Tibial nerve (tissue), 3 donors: Measurements from ENCODE around the gene PTPRC.

Experiments
- POLR2A ChIP-seq, 2 donors: fragments of 450-650 bp; IDR thresholded peaks; one replicate each; pipeline ENCODE4 v1.6.1; 2017; ENCODE audit warnings: antibody characterized with exemption in 2 of 2, mild to moderate bottlenecking in 2 of 2, moderate library complexity in 2 of 2
- TF ChIP-seq, protein P1 (sequence below), 5 experiments: fragments of 200-600 bp in 3 of 5; fragments of 450-650 bp in 2 of 5; sonication (generic) in 3 of 5; IDR thresholded peaks; one replicate each; pipeline ENCODE4 v1.5.1; 2016 to 2019; ENCODE audit warnings: antibody characterized with exemption in 5 of 5, mild to moderate bottlenecking in 3 of 5, moderate library complexity in 2 of 5

DNA sequence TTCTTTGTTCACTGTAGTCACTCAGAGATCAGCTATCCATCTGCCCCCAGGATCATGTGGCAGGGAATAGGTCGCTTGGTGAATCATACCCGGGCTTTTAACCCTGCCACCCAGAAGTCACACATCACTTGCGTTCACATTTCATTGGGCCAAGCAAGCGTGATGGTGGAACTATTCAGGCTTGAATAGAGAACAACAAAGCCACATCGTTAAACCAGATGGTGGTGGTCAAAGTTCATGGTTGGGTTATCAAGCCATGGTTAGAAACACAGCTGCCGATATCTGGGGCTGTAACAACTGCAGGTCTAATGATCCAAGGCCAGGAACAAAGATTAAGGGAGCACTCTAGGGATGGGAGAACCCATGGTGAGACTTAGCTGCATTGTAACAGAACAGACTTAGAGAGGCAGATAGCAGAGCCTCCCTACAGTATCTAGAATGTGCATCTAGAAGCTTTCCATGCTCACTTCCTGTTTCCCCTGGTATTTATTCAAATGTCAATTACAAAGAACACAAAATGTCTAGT is 40.0 kb upstream of the PTPRC start:
- TF ChIP-seq, protein P1, sequence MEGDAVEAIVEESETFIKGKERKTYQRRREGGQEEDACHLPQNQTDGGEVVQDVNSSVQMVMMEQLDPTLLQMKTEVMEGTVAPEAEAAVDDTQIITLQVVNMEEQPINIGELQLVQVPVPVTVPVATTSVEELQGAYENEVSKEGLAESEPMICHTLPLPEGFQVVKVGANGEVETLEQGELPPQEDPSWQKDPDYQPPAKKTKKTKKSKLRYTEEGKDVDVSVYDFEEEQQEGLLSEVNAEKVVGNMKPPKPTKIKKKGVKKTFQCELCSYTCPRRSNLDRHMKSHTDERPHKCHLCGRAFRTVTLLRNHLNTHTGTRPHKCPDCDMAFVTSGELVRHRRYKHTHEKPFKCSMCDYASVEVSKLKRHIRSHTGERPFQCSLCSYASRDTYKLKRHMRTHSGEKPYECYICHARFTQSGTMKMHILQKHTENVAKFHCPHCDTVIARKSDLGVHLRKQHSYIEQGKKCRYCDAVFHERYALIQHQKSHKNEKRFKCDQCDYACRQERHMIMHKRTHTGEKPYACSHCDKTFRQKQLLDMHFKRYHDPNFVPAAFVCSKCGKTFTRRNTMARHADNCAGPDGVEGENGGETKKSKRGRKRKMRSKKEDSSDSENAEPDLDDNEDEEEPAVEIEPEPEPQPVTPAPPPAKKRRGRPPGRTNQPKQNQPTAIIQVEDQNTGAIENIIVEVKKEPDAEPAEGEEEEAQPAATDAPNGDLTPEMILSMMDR (IDR thresholded peaks at IDR 0.05), result no peak
- no peak for TF ChIP-seq POLR2A (IDR thresholded peaks at IDR 0.05)
